ENCODE data around the gene KCNJ5.

Gene KCNJ5

DNA sequence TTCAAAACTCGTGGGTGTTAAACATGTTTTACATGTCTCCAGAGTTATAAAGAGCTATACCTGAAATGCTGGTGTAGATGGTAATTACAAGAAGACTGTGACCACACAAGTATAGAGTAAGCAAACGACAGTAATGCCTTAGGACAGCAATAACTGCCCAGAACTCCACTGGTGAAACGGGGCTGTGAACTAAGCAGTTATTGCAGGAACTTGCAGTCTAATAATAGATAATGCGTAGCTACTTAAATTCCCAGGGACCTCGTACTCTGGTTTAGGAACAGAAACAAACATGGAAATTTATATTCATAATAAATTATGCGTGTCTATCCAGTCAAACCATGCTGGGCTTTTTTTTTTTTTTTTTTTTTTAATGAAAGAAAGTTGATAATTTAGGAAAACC, 76.4 kb downstream of the KCNJ5 start:
- no peak for DNase-seq (ENCODE audit: low read depth in 1 of 2, low spot score in 1 of 2)
- Histone ChIP-seq H3K27me3 (ENCODE audit: insufficient read depth, poor library complexity, severe bottlenecking) (no peaks in the 10 kb centered on the region), H3K27ac (replicated peaks) (no peak overlapping the region), H3K4me3 (replicated peaks; ENCODE audit: insufficient read depth, low read length) (no peak overlapping the region)
- TF ChIP-seq GABPA (IDR thresholded peaks at IDR 0.05; ENCODE audit: low read depth), result no peak
- TF ChIP-seq, protein P1, sequence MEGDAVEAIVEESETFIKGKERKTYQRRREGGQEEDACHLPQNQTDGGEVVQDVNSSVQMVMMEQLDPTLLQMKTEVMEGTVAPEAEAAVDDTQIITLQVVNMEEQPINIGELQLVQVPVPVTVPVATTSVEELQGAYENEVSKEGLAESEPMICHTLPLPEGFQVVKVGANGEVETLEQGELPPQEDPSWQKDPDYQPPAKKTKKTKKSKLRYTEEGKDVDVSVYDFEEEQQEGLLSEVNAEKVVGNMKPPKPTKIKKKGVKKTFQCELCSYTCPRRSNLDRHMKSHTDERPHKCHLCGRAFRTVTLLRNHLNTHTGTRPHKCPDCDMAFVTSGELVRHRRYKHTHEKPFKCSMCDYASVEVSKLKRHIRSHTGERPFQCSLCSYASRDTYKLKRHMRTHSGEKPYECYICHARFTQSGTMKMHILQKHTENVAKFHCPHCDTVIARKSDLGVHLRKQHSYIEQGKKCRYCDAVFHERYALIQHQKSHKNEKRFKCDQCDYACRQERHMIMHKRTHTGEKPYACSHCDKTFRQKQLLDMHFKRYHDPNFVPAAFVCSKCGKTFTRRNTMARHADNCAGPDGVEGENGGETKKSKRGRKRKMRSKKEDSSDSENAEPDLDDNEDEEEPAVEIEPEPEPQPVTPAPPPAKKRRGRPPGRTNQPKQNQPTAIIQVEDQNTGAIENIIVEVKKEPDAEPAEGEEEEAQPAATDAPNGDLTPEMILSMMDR (IDR thresholded peaks at IDR 0.05; ENCODE audit: insufficient read depth, low read length), result no peak
- no peak for TF ChIP-seq SPI1 (IDR thresholded peaks at IDR 0.05; ENCODE audit: borderline replicate concordance, low read depth)
- TF ChIP-seq, protein P2, sequence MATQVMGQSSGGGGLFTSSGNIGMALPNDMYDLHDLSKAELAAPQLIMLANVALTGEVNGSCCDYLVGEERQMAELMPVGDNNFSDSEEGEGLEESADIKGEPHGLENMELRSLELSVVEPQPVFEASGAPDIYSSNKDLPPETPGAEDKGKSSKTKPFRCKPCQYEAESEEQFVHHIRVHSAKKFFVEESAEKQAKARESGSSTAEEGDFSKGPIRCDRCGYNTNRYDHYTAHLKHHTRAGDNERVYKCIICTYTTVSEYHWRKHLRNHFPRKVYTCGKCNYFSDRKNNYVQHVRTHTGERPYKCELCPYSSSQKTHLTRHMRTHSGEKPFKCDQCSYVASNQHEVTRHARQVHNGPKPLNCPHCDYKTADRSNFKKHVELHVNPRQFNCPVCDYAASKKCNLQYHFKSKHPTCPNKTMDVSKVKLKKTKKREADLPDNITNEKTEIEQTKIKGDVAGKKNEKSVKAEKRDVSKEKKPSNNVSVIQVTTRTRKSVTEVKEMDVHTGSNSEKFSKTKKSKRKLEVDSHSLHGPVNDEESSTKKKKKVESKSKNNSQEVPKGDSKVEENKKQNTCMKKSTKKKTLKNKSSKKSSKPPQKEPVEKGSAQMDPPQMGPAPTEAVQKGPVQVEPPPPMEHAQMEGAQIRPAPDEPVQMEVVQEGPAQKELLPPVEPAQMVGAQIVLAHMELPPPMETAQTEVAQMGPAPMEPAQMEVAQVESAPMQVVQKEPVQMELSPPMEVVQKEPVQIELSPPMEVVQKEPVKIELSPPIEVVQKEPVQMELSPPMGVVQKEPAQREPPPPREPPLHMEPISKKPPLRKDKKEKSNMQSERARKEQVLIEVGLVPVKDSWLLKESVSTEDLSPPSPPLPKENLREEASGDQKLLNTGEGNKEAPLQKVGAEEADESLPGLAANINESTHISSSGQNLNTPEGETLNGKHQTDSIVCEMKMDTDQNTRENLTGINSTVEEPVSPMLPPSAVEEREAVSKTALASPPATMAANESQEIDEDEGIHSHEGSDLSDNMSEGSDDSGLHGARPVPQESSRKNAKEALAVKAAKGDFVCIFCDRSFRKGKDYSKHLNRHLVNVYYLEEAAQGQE (IDR thresholded peaks at IDR 0.05; ENCODE audit: insufficient replicate concordance, low read depth), result no peak
- no peak for TF ChIP-seq POLR2AphosphoS5 (IDR thresholded peaks at IDR 0.05; ENCODE audit: low read depth)

DNA sequence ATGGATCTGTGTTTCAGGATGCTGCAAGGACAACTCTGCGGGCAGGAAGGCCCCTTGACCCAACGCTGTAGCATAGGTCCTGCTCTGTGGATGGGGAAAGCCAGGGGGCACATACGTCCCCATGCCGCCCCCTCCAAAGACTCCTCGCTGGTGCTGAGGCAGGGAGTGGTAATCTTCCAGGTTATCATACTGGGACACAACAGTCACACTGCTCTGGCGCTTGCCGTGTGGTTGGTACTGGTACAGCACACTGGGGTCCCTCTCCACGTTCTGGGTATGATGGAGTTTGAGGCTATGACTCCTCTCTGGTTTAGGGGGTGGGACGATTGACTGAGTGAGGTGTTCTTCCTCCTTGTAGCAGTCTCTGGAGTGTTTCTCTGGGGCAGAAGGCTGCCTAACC, 77.8 kb downstream of the KCNJ5 start:
- Histone ChIP-seq H3K4me3 (replicated peaks; ENCODE audit: insufficient read depth, low read length) (no peak overlapping the region), H3K27me3 (ENCODE audit: insufficient read depth, poor library complexity, severe bottlenecking) (no peaks in the 10 kb centered on the region), H3K27ac (replicated peaks) (no peak overlapping the region)
- no peak for DNase-seq (ENCODE audit: low read depth in 1 of 2, low spot score in 1 of 2)
- TF ChIP-seq, protein P2 (IDR thresholded peaks at IDR 0.05; ENCODE audit: insufficient replicate concordance, low read depth), result no peak
- TF ChIP-seq GABPA (IDR thresholded peaks at IDR 0.05; ENCODE audit: low read depth) (no peak), POLR2AphosphoS5 (IDR thresholded peaks at IDR 0.05; ENCODE audit: low read depth) (no peak), SPI1 (IDR thresholded peaks at IDR 0.05; ENCODE audit: borderline replicate concordance, low read depth) (no peak)
- TF ChIP-seq, protein P1 (IDR thresholded peaks at IDR 0.05; ENCODE audit: insufficient read depth, low read length), result no peak

Measured in HL-60 (cell line).